OCI-LY1 (cell line): ENCODE results near the gene ZFP36L2.
A peak's percentile ranks its signal among the peaks of the same experiment; 100 is the strongest.

Source experiments
- H2AFZ ChIP-seq: fragments of 200-600 bp; sonication (generic), shearing (Covaris generic); 2 replicates; pipeline ENCODE4 v1.6.0; 2014; ENCODE audit warnings: antibody characterized with exemption, mild to moderate bottlenecking, low read length
- H3F3A ChIP-seq: fragments of 200-600 bp; sonication (generic), shearing (Covaris generic); 2 replicates; pipeline ENCODE4 v1.6.0; 2014; ENCODE audit warnings: mild to moderate bottlenecking, antibody characterized with exemption, low read length, moderate library complexity; ENCODE audit not compliant: insufficient read depth
- H3K27ac ChIP-seq: fragments of 200-600 bp; sonication (generic); 2 replicates; pipeline ENCODE4 v1.5.1; 2014; ENCODE audit warnings: low read length, mixed run types, mild to moderate bottlenecking, low read depth; ENCODE audit not compliant: poor library complexity, severe bottlenecking
- H3K27me3 ChIP-seq: fragments of 200-600 bp; sonication (generic); 2 replicates; pipeline ENCODE4 v1.6.0; 2014; ENCODE audit warnings: antibody characterized with exemption, mild to moderate bottlenecking, low read length, moderate library complexity; ENCODE audit not compliant: insufficient read depth
- H3K36me3 ChIP-seq: fragments of 200-600 bp; sonication (generic); 2 replicates; pipeline ENCODE4 v1.6.1; 2014; ENCODE audit warnings: mild to moderate bottlenecking, antibody characterized with exemption, low read length, moderate library complexity, mixed read lengths; ENCODE audit not compliant: insufficient read depth
- H3K4me1 ChIP-seq: fragments of 200-600 bp; sonication (generic); 2 replicates; pipeline ENCODE4 v1.5.1; 2014; ENCODE audit warnings: mild to moderate bottlenecking, low read length, moderate library complexity; ENCODE audit not compliant: insufficient read depth, severe bottlenecking
- H3K4me2 ChIP-seq: fragments of 200-600 bp; sonication (generic), shearing (Covaris generic); 2 replicates; pipeline ENCODE4 v1.6.1; 2014; ENCODE audit warnings: low read length
- H3K4me3 ChIP-seq: fragments of 200-600 bp; sonication (generic); 2 replicates; pipeline ENCODE4 v1.5.1; 2014; ENCODE audit warnings: low read length, low read depth, mild to moderate bottlenecking, mixed read lengths; ENCODE audit not compliant: poor library complexity, severe bottlenecking
- H3K79me2 ChIP-seq: fragments of 200-600 bp; shearing (Covaris generic); 2 replicates; pipeline ENCODE4 v1.6.1; 2016; ENCODE audit warnings: mixed run types, low read length, mixed read lengths; ENCODE audit not compliant: insufficient read depth
- H3K9ac ChIP-seq: fragments of 200-600 bp; sonication (generic), shearing (Covaris generic); 2 replicates; pipeline ENCODE4 v1.6.1; 2014; ENCODE audit warnings: mild to moderate bottlenecking, low read length, mixed read lengths
- H3K9me2 ChIP-seq: fragments of 200-600 bp; sonication (generic), shearing (Covaris generic); 2 replicates; pipeline ENCODE4 v1.6.1; 2014; ENCODE audit warnings: low read depth, mild to moderate bottlenecking, low read length, mixed read lengths
- H3K9me3 ChIP-seq: fragments of 200-600 bp; shearing (Covaris generic); 2 replicates; pipeline ENCODE4 v1.6.1; 2014; ENCODE audit warnings: low read length, mixed read lengths
- H4K20me1 ChIP-seq: fragments of 200-600 bp; sonication (generic), shearing (Covaris generic); 2 replicates; pipeline ENCODE4 v1.6.0; 2016; ENCODE audit warnings: mild to moderate bottlenecking, low read length; ENCODE audit not compliant: insufficient read depth
- EZH2 ChIP-seq: fragments of 200-600 bp; sonication (generic), shearing (Covaris generic); IDR thresholded peaks from 2 replicates; pipeline ENCODE4 v1.8.0; 2017; ENCODE audit warnings: borderline replicate concordance, mixed run types, mild to moderate bottlenecking, antibody characterized with exemption, low read length, moderate library complexity, mixed read lengths
- TF ChIP-seq, protein P1 (sequence below): fragments of 200-600 bp; sonication (generic), shearing (Covaris generic); IDR thresholded peaks from 2 replicates; pipeline ENCODE4 v1.5.1; 2017; ENCODE audit warnings: mild to moderate bottlenecking, antibody characterized with exemption, low read length, moderate library complexity, mixed read lengths

ZFP36L2 gene

DNA sequence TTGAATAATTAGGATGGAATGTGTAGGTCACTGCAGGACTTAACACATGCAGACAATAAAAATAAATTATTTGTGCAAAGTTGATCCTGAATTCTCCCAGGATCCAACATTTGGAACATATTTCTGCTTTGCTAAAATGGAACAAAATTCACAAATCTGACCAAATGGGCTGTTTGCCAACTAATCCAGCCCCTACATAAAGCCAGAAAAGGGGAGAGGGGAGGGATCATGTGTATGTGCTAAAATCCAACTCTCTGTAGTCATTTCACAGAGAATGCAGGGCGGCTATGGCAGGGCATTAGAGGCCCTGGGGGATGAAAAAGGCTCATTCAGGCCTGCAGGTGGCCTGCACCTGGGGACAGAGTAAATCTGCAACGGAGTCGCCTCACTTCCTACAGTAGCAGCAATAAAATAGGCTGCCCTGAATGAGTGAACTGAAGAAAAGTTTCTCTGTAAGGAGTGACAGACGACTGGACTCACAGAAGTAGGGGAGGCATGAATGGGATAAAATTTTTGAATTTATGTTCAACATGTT, 4.0 kb upstream of the ZFP36L2 start:
- Histone ChIP-seq H3K4me2 (peak overlapping the region; percentile 26; the same call in 1 of the 2 replicates), H4K20me1 (no peaks in the 10 kb centered on the region), H2AFZ (no peak overlapping the region), H3K79me2 (peaks cover 9% of the 10 kb centered on the region), H3F3A (peaks cover 6% of the 10 kb centered on the region), H3K9me2 (no peaks in the 10 kb centered on the region), H3K9ac (peak overlapping the region; percentile 21; the same call in 1 of the 2 replicates), H3K27ac (peak overlapping the region; percentile 90), H3K27me3 (no peaks in the 10 kb centered on the region), H3K4me3 (no peak overlapping the region), H3K9me3 (no peaks in the 10 kb centered on the region), H3K4me1 (peaks cover 62% of the 10 kb centered on the region), H3K36me3 (peaks cover 8% of the 10 kb centered on the region)
- no peak for TF ChIP-seq EZH2
- TF ChIP-seq, protein P1, sequence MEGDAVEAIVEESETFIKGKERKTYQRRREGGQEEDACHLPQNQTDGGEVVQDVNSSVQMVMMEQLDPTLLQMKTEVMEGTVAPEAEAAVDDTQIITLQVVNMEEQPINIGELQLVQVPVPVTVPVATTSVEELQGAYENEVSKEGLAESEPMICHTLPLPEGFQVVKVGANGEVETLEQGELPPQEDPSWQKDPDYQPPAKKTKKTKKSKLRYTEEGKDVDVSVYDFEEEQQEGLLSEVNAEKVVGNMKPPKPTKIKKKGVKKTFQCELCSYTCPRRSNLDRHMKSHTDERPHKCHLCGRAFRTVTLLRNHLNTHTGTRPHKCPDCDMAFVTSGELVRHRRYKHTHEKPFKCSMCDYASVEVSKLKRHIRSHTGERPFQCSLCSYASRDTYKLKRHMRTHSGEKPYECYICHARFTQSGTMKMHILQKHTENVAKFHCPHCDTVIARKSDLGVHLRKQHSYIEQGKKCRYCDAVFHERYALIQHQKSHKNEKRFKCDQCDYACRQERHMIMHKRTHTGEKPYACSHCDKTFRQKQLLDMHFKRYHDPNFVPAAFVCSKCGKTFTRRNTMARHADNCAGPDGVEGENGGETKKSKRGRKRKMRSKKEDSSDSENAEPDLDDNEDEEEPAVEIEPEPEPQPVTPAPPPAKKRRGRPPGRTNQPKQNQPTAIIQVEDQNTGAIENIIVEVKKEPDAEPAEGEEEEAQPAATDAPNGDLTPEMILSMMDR: no peak; the same call in 1 of the 2 replicates

DNA sequence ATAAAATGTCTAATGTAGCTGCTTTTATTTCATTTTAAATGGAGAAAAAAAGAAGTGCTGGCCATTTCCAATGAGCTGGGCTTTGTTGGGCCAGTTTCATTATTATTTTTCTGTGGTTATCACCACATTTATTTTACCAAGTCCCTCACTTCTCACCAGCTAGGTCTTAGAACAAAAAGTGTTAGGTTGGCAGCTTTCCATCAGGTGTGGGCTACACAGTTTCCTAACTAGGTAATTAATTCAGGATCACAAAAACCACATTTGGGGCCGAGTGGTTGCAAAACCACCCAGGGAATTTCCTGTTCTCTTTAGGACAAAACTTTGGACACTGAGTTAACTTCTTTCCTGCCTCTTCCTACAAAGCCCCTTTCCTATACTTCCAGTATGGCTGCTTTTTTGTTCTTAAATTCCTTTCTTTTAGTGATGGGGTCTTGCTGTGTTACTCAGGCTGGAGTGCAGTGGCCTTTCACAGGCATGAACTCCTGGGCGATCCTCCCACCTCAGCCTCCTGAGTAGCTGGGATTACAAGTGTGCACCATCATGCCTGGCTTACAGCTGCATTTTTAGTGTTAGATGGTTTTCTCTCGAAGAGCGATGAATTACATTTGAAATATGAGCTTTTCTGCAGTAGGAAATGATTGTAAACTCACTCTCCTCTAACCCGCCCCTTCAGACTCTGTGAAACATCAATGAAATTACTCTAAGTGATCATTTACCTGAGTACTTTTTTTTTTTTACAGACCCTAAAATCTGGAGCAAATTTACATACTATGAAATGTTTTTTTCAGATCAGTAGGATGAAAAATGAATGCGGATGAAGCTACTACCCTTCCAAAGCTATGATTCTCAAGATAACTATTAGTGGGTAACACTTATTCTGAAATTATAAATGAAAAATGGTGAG, 2.6 kb upstream of the ZFP36L2 start:
- Histone ChIP-seq H3K79me2 (peaks cover 10% of the 10 kb centered on the region), H3K9me2 (no peaks in the 10 kb centered on the region), H4K20me1 (no peaks in the 10 kb centered on the region), H3K9me3 (no peaks in the 10 kb centered on the region), H3K27me3 (no peaks in the 10 kb centered on the region), H3K4me2 (peak overlapping the region; percentile 76; the same call in 1 of the 2 replicates), H3K36me3 (peaks cover 21% of the 10 kb centered on the region), H3K27ac (peak overlapping the region; percentile 96), H2AFZ (no peak overlapping the region), H3K9ac (peak overlapping the region; percentile 98; the same call in 1 of the 2 replicates), H3K4me3 (peak overlapping the region; percentile 71), H3K4me1 (peaks cover 59% of the 10 kb centered on the region), H3F3A (peaks cover 6% of the 10 kb centered on the region)
- no peak for TF ChIP-seq EZH2
- TF ChIP-seq, protein P1: no peak

DNA sequence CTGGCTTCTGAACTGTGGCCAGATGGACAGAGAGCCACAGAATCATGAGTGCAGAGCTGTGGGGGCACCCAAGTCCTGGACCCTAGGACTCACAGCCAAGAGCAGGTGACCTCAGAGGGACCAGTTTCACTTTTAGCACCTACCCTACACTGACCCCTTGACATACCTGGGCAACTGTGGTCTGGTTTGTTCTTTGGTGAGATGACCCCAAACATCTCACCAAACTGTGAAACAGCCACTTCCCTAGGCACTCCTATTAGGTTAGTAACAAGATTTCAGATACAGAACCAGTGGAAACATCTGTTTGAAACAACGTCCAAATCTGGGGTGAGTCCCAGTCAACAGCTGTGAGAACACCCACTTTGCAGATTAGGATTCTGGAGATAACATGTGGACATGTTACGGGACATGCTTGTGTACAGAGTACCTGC, 1.9 kb upstream of the ZFP36L2 start:
- Histone ChIP-seq H3K4me3 (peak overlapping the region; percentile 71), H3K9ac (peak overlapping the region; percentile 98), H3K9me2 (no peaks in the 10 kb centered on the region), H2AFZ (no peak overlapping the region), H4K20me1 (no peaks in the 10 kb centered on the region), H3F3A (peaks cover 9% of the 10 kb centered on the region), H3K27me3 (no peaks in the 10 kb centered on the region), H3K27ac (peak overlapping the region; percentile 96), H3K4me1 (peaks cover 57% of the 10 kb centered on the region), H3K9me3 (no peaks in the 10 kb centered on the region), H3K36me3 (peaks cover 28% of the 10 kb centered on the region), H3K79me2 (peaks cover 17% of the 10 kb centered on the region), H3K4me2 (peak overlapping the region; percentile 76)
- no peak for TF ChIP-seq EZH2
- TF ChIP-seq, protein P1: no peak
